Skin of body (tissue), 2 donors: ENCODE measurements around the gene WIF1. TPM values are rescaled to one million over a fixed set of nuclear protein-coding genes. Genes with fewer than 3 reads are reported as not detected.

ENCODE experiments used
- DNase-seq: peaks from one replicate; lab custom pipeline; 2025; lab: John Stamatoyannopoulos, UW
- total RNA-seq: library from RNA; depleted of rRNA; stranded (reverse); fragments of >200 nt; gene quantifications from one replicate; pipeline ENCODE4 v1.2.3, GENCODE V29; 2014

WIF1 gene
- total RNA-seq, 1 donor from 2014 or later: 17.3 TPM

DNA sequence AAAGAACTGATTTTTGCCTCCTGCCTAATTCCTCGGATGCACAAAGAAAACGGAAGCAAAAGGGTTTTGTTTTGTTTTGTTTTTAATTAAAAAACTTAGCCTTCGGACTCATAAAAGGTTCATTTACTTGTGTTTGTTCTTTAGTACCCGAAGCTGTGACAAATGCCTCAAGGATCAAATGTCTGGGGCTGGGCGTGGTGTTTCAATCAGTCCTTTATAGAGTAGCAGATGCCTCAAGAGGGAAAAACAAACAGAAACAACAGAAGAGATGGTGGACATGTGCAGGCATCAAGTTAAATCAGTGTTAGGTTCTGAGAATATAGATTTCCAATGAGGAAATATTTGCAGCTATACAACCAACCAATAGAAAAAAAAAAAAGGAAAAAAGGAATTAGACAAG lies 1.6 kb upstream of the WIF1 start:
- DNase-seq: no peak

DNA sequence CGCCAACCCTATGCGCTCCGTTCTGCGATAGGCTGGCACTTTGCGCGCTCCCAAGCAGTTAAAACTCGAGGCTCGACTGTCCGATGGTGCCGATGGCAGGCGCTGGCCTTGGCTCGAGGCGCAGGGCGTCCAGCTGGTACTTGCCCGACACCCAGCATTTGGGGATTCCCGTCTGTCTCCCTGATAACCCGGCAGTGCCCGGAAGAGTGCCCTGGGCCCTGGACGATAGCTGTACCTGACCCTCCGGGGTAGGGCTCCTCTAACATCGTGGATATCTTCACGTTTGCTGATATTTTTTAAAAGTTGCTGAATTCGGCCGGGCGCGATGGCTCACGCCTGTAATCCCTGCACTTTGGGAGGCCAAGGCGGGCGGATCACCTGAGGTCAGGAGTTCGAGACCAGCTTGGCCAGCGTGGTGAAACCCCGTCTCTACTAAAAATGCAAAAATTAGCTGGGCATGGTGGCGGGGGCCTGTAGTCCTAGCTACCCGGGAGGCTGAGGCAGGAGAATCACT lies 908 bp upstream of the WIF1 start:
- no peak for DNase-seq

DNA sequence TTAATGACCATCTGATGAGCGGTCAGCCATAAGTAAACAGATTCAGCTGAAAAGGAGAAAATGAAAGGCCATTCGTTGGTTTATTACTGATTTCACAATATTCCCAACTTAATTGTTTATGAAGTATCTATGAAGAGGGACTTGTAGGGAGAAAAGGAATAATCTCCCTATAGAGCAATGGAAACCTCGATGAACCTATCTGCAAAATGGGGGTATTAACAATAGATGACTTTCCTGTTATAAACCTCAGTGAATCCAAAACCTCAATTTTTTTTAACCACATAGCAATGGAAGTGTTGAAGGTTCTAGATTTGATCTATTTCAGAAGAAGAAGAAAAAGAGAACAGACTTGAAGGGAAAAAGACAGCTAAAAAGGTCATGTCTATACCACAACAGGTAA lies 2.0 kb downstream of the WIF1 start:
- DNase-seq: no peak

DNA sequence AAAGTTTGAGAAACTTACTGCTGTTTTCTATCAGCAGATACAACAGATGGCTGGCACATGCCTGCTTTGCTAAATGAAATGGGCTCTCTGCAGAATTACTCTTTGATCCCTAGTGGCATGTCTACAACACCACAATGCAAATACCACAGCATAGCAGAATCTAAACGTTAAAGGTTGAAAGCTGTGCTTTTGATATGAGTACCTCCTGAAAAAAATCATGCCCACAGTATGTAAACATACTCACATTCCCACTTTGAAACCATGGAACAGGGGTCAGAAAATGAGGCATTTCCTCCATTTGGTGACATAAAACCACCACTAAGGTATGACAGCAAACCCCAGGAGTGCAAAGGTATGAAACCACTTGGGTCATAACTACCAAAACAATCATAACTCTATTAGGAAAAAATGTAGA lies 7.5 kb downstream of the WIF1 start:
- DNase-seq: peak; percentile 12

DNA sequence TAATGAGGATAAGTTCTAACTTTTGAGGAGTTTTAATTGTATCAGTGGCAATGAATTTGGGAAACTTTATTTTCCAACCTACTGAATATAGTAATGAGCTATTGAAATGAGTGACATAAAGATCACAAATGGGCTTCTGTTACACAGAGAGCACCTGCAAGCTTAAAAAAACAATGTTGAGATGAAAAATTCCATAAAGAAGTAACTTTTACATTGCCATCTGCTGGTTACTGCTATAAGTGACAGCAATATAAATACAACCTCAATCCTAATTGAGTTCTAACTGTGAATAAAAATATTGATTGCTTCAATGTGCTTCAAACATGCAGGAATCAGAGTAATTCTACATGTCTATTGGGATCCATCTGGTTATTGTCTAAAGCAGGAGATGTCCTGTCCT lies 14.2 kb downstream of the WIF1 start:
- no peak for DNase-seq

DNA sequence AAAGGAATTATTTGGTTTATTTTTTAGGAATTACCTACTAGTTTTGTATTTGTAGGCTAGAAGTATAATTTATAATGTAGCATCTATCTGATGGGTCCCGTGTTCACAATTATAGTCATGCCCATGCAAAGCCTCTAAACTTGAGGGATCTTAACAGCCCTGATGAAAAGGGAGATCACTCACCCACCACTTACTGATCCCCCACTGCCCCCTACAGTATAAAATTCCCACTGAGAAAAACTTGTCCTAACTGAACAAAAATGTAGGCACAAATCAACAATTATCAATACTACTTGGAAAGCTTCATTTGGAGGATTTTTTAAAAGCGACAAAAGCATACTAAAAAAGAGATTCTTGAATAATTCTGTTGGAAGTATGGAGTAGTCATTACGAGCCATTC lies 21.0 kb downstream of the WIF1 start:
- DNase-seq: no peak

DNA sequence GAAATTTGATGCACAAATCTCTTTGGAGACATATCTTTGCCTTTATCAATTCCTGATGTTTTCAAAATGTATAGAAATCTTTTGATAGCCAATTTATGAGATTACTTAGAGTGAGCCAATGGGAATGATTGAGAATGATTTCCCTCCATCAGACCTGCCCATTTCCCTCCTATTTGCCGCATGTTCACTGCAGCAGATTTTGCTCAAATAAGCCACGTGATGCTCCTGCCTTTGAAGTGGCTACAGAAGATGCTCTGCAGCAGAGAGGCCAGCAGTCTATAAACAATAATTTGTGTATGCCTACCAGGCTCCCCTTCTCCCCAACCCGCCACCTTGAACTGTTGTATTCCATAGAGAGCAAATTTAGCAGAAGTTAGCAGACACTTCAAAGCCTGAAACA lies 21.9 kb downstream of the WIF1 start:
- DNase-seq: no peak

DNA sequence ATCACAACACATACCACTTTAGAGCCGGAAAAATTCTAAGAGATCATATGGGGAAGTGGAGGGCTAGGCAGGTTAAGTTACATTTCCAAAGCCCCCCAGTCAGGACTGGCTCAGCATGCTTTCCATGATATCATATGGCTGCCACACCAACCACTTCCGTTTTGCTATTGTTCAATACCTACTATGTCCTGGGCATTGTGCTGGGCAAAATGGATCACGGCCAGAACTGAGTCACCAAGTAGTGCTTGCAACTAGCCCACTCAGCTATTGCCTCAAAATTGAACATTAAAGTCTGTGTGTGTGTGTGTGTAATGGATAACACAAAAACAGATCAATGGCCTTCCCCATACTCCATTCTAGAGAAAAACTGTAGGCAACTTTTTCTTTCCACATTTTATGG lies 22.7 kb downstream of the WIF1 start:
- no peak for DNase-seq

DNA sequence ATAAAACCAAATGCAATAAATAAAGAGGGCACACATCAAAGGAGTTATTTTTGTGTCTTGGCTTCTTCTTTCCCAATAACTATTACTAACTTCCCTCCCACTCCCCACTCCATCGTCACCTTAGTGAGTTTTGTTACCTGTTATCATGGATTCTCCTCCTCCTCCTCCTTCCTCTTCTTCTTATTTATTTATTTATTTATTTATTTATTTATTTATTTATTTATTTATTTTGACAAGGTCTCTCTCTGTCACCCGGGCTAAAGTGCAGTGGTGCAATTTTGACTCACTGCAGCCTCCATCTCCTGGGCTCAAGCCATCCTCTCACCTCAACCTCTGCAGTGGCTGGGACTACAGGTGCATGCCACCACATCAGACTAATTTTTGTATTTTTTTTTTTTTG lies 26.4 kb downstream of the WIF1 start:
- no peak for DNase-seq

DNA sequence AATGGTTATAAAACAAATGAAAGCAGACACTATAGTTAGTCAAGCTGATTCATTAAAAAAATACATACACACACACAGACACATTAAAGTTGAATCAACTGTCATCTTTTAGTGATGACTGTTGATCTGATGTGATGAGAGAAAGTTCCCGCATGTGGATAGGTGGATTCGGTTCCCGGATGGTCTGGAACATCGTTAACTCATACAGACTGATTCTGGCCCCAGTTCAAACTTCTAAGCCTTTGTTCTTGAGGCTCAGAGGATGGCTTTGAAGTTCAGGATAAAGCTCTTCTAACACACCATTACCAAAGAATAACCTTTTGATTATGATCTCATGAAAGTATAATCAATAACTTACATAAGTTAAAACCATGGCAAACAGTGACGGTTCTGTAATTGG lies 27.5 kb downstream of the WIF1 start:
- DNase-seq: peak; percentile 12

DNA sequence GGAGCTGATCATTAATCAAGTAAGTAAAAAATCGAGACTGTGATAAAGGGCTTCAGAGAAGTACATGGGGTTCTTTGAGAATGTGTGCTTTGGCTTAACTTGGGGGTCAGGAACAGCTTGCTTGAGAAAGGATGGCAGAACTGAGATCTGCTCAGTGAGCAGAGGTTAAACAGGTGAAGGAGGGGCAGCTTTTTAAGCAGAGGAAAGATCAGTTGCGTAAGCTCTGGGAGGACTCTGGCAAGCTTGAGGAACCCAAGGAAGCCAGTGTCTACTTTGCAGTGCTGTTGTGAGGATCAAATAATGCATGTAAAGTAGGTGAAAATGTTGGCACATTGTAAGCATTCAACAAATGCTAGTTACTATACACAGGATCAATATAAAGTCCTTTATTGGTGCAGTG lies 30.6 kb downstream of the WIF1 start:
- DNase-seq: no peak

DNA sequence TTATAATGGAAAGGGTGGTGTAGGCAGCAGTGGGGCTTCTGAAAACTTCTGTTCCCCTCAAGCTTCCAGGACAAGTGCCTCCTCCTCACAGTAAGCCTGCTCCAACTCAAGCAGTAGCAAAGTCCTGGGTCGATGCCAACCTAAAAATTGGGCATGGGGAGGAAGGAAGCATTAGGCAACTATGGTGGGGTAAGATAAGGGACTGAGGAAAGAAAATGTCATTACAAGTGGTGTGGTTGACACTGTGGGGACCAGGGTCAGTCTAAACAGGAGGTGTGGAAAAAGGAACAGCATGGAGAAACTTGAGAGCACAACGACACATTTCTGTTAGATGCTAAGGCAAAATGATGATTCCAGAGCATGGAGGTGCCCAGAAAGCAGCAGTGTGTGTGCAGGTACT lies 34.9 kb downstream of the WIF1 start:
- DNase-seq: no peak

DNA sequence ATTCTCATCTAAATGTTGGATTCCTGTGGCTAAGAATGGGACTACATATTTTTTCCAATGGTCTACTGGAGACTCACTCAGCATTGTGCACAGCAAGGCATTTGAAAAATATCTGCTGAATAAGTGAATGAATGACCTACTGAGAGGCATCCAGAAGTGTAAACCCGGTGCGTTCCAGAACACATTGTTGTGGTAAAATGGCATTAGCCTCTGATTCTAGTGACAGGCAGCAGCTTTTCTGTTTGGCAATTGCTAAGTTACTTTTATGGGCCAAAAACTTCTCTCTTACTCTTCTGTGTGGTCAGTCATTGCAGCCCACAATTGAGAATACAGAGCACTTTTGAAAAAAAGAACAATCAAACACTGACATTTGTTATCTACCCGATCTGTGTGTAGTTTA lies 36.5 kb downstream of the WIF1 start:
- no peak for DNase-seq

DNA sequence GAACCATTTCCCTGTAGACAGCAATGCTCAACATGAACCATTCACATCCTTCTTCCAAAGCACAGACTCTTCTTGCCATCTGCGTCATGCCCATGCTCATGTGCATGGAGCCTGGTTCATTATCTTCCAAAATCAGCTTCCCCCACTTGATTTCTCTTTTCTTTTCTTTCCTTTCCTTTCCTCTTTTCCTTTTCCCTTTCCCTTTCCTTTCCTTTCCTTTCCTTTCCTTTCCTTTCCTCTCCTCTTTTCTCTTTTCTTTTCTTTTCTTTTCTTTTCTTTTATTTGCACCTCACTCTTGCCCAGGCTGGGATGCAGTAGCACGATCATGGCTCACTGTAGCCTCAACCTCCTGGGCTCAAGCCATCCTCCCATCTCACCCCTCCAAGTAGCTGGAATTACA lies 37.5 kb downstream of the WIF1 start:
- no peak for DNase-seq

DNA sequence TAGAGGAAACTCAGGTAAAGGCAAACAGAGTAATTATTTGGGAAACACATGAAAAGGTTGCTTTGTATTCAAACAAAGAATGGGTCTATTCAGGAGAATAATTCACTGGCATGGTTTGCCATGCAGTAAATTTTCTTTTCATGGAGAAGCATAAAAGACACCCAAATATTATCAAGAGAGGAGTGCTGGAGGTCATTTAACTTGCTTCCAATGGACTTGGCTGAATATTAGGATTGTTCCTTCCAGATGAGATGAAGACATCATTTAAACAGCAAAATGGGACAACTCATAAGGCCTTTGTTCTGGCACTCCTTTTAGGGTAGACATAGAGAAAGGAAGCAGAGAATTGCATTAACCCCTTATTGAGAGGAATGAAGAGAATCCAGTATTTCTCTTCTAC lies 38.7 kb downstream of the WIF1 start:
- DNase-seq: no peak

DNA sequence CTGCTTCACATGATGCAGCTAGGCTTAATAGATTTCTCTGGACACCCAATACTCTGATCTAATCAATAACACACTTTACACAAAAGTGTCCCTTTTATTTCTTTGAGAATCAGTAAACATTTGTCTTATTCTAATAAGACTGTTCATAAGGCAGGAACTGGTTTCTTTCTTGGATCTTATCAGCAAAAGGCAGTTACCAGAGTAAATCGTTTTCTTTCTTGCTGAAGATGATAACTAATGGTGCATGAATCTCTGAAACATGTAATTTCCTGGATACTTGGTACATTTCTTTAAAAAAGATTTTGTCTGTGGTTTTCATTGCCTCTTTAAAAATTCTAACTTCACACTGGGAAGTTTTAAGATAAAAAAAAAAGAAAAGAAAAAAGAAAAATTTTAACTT lies 39.6 kb downstream of the WIF1 start:
- no peak for DNase-seq

DNA sequence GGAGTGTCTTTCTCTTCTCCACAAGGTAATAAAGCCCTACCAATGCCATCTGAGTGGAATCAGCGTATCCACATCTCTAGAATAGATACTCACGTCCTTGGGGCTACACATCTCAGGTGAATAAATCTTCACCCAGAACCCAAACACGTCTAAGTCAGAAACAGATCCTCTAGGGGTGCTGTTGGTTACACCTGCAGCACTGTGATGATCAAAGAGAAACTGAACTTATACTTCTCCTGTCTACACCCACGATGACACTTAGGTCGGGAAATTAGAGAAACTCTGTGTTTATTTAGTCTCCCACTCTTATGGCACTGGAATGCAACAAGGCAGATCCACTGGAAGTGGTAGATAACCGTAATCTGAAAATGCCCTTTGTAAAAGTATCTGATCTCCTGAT lies 46.2 kb downstream of the WIF1 start:
- no peak for DNase-seq

DNA sequence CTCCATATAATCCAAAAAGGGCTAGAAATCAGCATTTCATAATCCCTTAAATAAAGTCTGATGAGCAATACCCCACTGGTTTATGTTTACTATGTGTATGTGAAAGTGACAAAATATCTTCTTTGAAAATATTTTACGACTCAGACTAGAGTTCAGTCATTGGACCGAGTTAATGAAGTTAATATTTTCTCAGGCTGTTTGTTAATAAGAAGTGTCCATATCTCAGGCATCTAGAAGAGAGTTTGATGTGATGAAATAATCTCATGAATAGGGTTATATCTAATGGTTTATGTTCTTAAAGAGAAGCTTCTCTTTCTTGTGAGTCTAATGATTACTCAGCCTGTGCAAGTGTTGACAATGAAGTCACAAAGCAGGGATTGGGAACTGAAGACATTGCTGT lies 51.8 kb downstream of the WIF1 start:
- no peak for DNase-seq

DNA sequence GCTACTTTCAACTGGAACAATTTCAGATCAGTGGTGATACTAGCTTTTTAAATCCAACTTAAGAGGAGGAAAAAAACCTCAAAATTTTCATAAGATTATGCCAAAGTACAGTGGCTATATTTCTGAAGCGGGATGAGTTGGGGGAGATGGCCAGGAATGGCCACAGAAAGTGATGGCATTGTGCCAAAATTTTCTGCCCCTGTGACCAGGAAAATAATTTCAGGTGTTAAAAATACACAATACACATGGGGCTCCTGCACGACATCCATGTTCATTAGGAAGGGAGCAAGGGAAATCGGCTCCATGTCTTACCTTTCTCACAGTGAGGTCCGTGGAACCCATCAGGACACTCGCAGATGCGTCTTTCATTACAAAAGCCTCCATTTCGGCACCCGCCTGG lies 53.7 kb downstream of the WIF1 start:
- DNase-seq: no peak

DNA sequence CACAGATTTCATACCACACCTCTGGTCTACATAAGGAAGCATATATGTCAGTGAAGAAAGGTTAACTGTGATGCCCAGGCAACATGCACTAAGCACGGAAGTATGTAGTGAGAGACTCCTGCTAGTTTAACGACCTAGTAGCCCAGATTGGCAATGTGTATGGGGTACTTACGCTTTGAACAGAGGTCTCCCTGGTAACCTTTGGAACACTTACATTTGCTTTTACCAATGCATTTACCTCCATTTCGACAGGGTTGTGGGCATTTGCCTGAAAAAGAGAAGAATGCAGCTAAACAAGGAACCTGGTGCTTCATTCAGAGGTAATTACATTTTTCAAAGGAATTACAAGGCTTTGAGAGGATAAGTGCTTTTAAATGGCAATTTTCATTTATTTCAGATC lies 65.2 kb downstream of the WIF1 start:
- no peak for DNase-seq

DNA sequence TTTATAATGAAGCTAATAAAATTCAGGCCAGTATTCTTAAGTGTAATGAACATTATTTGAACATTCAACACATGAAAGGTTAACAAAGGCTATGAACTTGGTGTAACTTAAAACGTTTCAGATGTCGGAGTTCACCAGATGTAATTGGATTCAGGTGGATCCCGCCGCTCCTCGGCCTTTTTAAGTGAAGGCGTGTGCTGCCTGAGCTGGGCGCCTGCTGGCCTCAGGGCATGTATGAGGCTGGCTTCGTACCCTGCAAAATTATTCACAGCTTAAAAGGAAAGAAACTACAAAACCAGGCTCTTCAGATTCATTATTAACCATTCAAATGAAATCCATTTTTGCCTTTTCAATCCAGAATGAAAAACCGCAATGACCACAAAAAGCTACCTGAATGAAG lies 69.9 kb downstream of the WIF1 start:
- DNase-seq: no peak

DNA sequence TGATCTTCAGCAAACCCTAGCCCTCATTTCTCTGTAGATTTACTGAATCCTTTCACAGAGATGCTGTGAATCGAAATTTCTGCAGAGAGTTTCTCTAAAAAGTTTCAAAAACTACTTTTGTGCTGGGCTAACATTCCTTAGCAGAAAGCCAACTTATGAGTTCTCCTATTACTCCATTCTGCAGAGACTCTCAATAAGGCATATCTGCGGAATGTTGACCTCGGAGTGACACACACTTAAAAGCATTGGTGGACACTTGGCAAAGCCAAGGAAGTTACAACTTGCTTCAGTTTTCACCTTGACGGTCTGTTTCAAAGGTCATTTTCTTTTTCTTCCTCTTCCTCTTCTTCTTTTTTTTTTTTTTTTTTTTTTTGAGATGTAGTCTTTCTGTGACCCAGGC lies 75.8 kb downstream of the WIF1 start:
- no peak for DNase-seq

DNA sequence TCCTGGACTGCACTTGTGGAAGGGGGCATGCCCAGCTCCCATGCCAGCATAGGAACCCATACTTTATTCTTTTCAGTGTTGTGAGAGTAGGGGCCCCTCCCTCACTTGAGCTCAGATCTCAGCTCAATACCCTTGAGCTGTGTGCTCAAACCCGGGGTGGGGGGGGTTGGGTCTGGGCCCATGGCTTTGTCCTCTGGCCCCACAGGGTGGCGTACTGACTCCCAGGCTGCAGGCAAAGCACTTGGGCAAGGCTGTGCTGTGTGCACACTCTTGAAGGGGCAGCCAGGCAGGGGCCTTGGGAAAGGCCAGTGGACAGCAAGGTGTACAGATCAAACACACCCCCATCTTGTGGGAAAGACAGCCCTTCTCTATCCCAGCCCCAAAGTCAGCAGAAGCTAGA lies 81.8 kb downstream of the WIF1 start:
- no peak for DNase-seq

DNA sequence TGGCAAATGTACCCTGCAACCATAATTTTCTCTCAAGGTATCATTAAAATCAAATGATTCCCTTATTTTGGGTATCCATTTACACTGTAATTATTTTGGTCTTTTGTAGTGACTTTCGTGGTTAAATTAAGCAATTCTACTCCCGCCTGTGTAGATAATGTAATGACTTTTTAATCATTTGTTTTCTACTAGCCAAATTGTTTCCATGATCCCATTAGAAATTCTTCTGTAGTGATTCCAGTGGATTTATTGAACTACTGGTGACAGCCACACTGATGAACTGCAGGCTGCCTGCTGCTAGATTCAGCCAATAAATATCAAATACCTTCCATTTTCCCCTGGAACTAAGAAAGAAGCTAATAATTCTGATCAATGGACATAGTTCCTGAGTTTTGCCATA lies 96.0 kb downstream of the WIF1 start:
- no peak for DNase-seq

DNA sequence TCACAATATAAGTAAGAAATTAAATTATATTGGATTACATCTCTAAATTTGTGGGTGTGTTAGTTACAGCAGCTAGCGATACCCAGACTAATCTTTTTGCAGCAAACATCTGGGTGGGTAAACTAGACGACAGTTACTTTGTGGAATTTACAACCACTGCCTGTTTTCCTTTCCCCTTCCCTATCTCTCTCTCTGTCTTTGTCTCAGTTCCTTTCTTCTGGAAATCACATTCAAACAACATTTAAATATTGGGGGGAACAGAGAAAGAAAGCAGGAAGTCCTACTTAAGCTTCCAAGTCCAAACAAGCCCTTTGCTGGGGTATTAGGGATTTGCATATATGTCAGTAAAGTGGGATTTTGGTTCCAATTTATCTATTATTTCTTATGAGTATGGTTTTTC lies 97.6 kb downstream of the WIF1 start:
- DNase-seq: no peak
